HG02885 (cell line): Measurements from ENCODE around the gene CA5A.
"Not testable (repeated sequence)": the region's sequence is repeated elsewhere in the genome, so short reads cannot be mapped to it uniquely, and the experiment has no call there.

Source experiments
- ATAC-seq: cut with Tn5 transposase; IDR thresholded peaks from one replicate; pipeline ENCODE4 v1.9.1; 2021; ENCODE audit warnings: mild to moderate bottlenecking; ENCODE audit not compliant: unreplicated experiment, poor library complexity

CA5A gene

GRCh38 chr16:87926246-87927194, 9.8 kb downstream of the CA5A start:
- no peak for ATAC-seq

- no peak for ATAC-seq
These were observed 11.3 kb downstream of the CA5A start for GRCh38 chr16:87924811-87925670.

GRCh38 chr16:87924041-87924810, 12.1 kb downstream of the CA5A start:
- ATAC-seq = no peak

GRCh38 chr16:87922250-87922871, 14.0 kb downstream of the CA5A start:
- ATAC-seq = no peak

- ATAC-seq = no peak
These were observed 15.0 kb downstream of the CA5A start for GRCh38 chr16:87921236-87921773.

GRCh38 chr16:87919681-87919994, 16.7 kb downstream of the CA5A start:
- no peak for ATAC-seq

GRCh38 chr16:87918866-87919680, 17.3 kb downstream of the CA5A start:
- ATAC-seq = no peak

GRCh38 chr16:87918338-87918737, 18.0 kb downstream of the CA5A start:
- ATAC-seq = no peak

- ATAC-seq = no peak
These were observed 18.8 kb downstream of the CA5A start for GRCh38 chr16:87917503-87917902.

- no peak for ATAC-seq
These were observed 21.5 kb downstream of the CA5A start for GRCh38 chr16:87914812-87915211.

- ATAC-seq = not testable (repeated sequence)
These were observed 22.2 kb downstream of the CA5A start for GRCh38 chr16:87914021-87914725.

GRCh38 chr16:87912691-87913090, 23.6 kb downstream of the CA5A start:
- not testable (repeated sequence) for ATAC-seq

- ATAC-seq = not testable (repeated sequence)
These were observed 25.1 kb downstream of the CA5A start for GRCh38 chr16:87911106-87911763.

GRCh38 chr16:87909203-87909935, 27.0 kb downstream of the CA5A start:
- ATAC-seq = peak; percentile 89

GRCh38 chr16:87908101-87908500, 28.2 kb downstream of the CA5A start:
- not testable (repeated sequence) for ATAC-seq

- ATAC-seq = not testable (repeated sequence)
These were observed 30.8 kb downstream of the CA5A start for GRCh38 chr16:87905521-87905920.

GRCh38 chr16:87904963-87905362, 31.4 kb downstream of the CA5A start:
- ATAC-seq = not testable (repeated sequence)
